K562 (cell line): ENCODE measurements around the gene KEL. TPM values are rescaled to one million over a fixed set of nuclear protein-coding genes. Genes with fewer than 3 reads are reported as not detected.
A peak's percentile ranks its signal among the peaks of the same experiment; 100 is the strongest.

Experiments
- ARID1B ChIP-seq: fragments of 450-650 bp; IDR thresholded peaks from 2 replicates; pipeline ENCODE4 v1.6.1; 2016; ENCODE audit warnings: antibody characterized with exemption, mild to moderate bottlenecking, inconsistent platforms
- COPS2 ChIP-seq: fragments of 450-650 bp; conservative IDR thresholded peaks from 2 replicates; pipeline ENCODE4 v1.6.1; 2016; ENCODE audit warnings: mild to moderate bottlenecking, moderate library complexity
- JUN ChIP-seq, 2 experiments: sonication (generic) in 1 of 2; formaldehyde crosslinking in 1 of 2; IDR thresholded peaks; 2 replicates each; pipeline versions ENCODE4 v1.6.1 to v1.8.0; 2012 to 2022; ENCODE audit warnings: borderline replicate concordance in 2 of 2, mild to moderate bottlenecking in 2 of 2, improper control_type of control experiment in 1 of 2, low read depth in 1 of 2, low read length in 1 of 2, missing genetic modification reagents in 1 of 2
- KDM1A ChIP-seq, 2 experiments: fragments of 450-650 bp; IDR thresholded peaks; 2 replicates each; pipeline ENCODE4 v1.6.1; 2016; ENCODE audit warnings: mild to moderate bottlenecking in 2 of 2
- MYNN ChIP-seq, 2 experiments: sonication (generic); formaldehyde crosslinking in 1 of 2; IDR thresholded peaks; 2 replicates each; pipeline versions ENCODE4 v1.5.0 to v1.6.1; 2016 to 2020; ENCODE audit warnings: antibody characterized with exemption in 1 of 2, missing genetic modification reagents in 1 of 2
- NFRKB ChIP-seq: fragments of 450-650 bp; IDR thresholded peaks from 2 replicates; pipeline ENCODE4 v1.6.1; 2016; ENCODE audit warnings: low read depth
- PHTF2 ChIP-seq: fragments of 250-450 bp; sonication (Bioruptor Pico); IDR thresholded peaks from 2 replicates; pipeline ENCODE4 v1.5.0; 2021; ENCODE audit warnings: mild to moderate bottlenecking
- SFPQ ChIP-seq: fragments of 200-400 bp; formaldehyde crosslinking; IDR thresholded peaks from 2 replicates; pipeline ENCODE4 v1.6.1; 2017; ENCODE audit warnings: mild to moderate bottlenecking, low read depth, low read length, moderate library complexity
- SMAD4 ChIP-seq: fragments of 250-450 bp; sonication (Bioruptor Pico); conservative IDR thresholded peaks from 2 replicates; pipeline ENCODE4 v1.8.0; 2021; ENCODE audit warnings: inconsistent platforms, mild to moderate bottlenecking, moderate library complexity
- TCF7 ChIP-seq: sonication (generic); IDR thresholded peaks from 2 replicates; pipeline ENCODE4 v1.6.1; 2016; ENCODE audit warnings: antibody characterized with exemption, borderline replicate concordance
- ZNF175 ChIP-seq: fragments of 200-800 bp; sonication (Bioruptor generic); IDR thresholded peaks from 2 replicates; pipeline ENCODE4 v1.6.1; 2016; ENCODE audit warnings: low read depth, mild to moderate bottlenecking, missing genetic modification characterization, missing compliant biosample characterization
- ZNF395 ChIP-seq: fragments of 200-800 bp; sonication (Bioruptor generic); IDR thresholded peaks from 2 replicates; pipeline ENCODE4 v1.6.1; 2017; ENCODE audit warnings: missing genetic modification characterization, missing compliant biosample characterization
- ZNF584 ChIP-seq: fragments of 200-800 bp; sonication (Bioruptor generic); IDR thresholded peaks from 2 replicates; pipeline ENCODE4 v1.6.1; 2016; ENCODE audit warnings: low read depth, mild to moderate bottlenecking, missing genetic modification characterization, missing compliant biosample characterization
- ZNF75A ChIP-seq: fragments of 450-650 bp; formaldehyde crosslinking; IDR thresholded peaks from 2 replicates; pipeline ENCODE4 v1.4.0; 2020; ENCODE audit warnings: mild to moderate bottlenecking
- polyA plus RNA-seq, 8 experiments: library from polyadenylated mRNA; depleted of rRNA in 4 of 8; stranded (reverse) in 5 of 8; unstranded in 3 of 8; fragments of >200 nt; fragmentation: Nextera tagmentation in 2 of 8; fragmentation: Illumina TruSeq in 1 of 8; extraction: Ambion mirVana in 2 of 8; extraction: Trizol in 1 of 8; gene quantifications; 2 replicates each; pipeline versions ENCODE4 v1.2.1 to v1.2.3, GENCODE V29; 2011 to 2014; ENCODE audit warnings: inconsistent platforms in 1 of 8, missing spikeins in 1 of 8
- total RNA-seq, 7 experiments: library from RNA; depleted of rRNA in 6 of 7; stranded (reverse); fragments of >200 nt in 6 of 7; fragmentation: Illumina TruSeq in 2 of 7; extraction: Trizol in 2 of 7; gene quantifications; 2 replicates each; pipeline versions ENCODE4 v1.2.1 to v1.2.3, GENCODE V29; 2011 to 2021; ENCODE audit warnings: low replicate concordance in 1 of 7
- TF ChIP-seq, protein P1 (sequence below): fragments of 250-450 bp; sonication (Bioruptor Pico); IDR thresholded peaks from 2 replicates; pipeline ENCODE4 v1.5.1; 2021; ENCODE audit warnings: mild to moderate bottlenecking
- TF ChIP-seq, protein P2 (sequence below): fragments of 450-650 bp; IDR thresholded peaks from 2 replicates; pipeline ENCODE4 v1.6.1; 2018; ENCODE audit warnings: mild to moderate bottlenecking, low read depth; ENCODE audit not compliant: partially characterized antibody
- TF ChIP-seq, protein P3 (sequence below): fragments of 250-450 bp; sonication (Bioruptor Pico); IDR thresholded peaks from 2 replicates; pipeline ENCODE4 v1.4.0; 2020
- TF ChIP-seq, protein P4 (sequence below): fragments of 450-650 bp; IDR thresholded peaks from 2 replicates; pipeline ENCODE4 v1.6.1; 2016; ENCODE audit warnings: low read depth, mild to moderate bottlenecking, moderate library complexity

Gene KEL
- total and polyA plus RNA-seq, 9 of the 15 experiments (the other 6 are each of a cell fraction or from before 2014, with no cell fraction given), result 9.0 to 47.4 (median 22.2) TPM

DNA sequence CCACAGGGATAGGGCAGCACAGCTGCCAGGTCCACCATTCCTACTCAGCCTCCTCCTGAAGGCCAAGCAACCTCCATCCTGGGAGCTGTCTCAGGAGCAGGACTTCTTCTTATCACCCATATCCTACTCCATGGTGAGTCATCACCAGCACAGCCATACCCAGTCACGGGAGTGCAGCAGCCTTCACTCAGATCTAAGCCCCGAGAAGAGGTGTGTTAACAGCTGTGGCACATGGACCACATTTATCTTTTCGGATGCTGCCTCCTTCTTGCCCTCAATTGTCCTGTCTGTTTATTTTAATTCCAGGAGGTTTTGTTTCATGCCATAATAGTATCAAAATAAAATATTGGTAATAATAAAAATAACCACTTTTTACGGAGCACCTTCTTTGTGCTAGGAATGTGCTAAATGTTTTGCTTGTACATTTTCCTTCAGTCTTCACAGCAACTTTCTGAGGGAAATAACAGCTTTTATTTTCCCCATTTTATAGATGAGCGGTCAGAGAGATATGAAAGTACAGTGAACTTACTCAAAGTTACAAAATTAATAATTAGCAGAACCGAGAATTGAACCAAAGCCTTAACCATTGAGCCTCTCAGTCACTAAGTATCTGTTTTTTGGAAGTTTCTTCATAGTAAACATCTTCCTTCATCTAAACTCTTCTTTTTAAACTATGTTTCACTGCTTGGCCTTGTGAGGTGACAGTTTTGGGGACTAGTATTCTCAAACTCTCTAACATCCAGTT is 2.5 kb upstream of the KEL start (continued):
- TF ChIP-seq ZNF395 (CRISPR knock-in tag) (no peak), ZNF175 (CRISPR knock-in tag) (no peak), KDM1A (IDR thresholded peaks at IDR 0.05) (peak; percentile 76 to 85), TCF7 (no peak), JUN (IDR thresholded peaks at IDR 0.05; ENCODE audit: borderline replicate concordance, low read depth, low read length) (peak; percentile 99), JUN (CRISPR knock-in tag; IDR thresholded peaks at IDR 0.05; ENCODE audit: borderline replicate concordance) (no peak; the same call in 1 of the 2 replicates), MYNN (IDR thresholded peaks at IDR 0.05) (peak; percentile 77; the same call in 1 of the 2 replicates), MYNN (CRISPR knock-in tag; IDR thresholded peaks at IDR 0.05) (no peak), SMAD4 (CRISPR knock-in tag) (no peak), NFRKB (no peak), ZNF584 (CRISPR knock-in tag) (no peak), COPS2 (no peak), PHTF2 (CRISPR knock-in tag) (no peak), ARID1B (peak; percentile 89), ZNF75A (CRISPR knock-in tag) (no peak), SFPQ (no peak)
- TF ChIP-seq, protein P1, sequence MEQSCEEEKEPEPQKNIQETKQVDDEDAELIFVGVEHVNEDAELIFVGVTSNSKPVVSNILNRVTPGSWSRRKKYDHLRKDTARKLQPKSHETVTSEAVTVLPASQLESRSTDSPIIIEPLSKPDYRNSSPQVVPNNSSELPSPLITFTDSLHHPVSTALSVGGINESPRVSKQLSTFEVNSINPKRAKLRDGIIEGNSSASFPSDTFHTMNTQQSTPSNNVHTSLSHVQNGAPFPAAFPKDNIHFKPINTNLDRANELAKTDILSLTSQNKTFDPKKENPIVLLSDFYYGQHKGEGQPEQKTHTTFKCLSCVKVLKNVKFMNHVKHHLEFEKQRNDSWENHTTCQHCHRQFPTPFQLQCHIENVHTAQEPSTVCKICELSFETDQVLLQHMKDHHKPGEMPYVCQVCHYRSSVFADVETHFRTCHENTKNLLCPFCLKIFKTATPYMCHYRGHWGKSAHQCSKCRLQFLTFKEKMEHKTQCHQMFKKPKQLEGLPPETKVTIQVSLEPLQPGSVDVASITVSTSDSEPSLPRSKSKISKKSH, result no peak
- TF ChIP-seq, protein P2, sequence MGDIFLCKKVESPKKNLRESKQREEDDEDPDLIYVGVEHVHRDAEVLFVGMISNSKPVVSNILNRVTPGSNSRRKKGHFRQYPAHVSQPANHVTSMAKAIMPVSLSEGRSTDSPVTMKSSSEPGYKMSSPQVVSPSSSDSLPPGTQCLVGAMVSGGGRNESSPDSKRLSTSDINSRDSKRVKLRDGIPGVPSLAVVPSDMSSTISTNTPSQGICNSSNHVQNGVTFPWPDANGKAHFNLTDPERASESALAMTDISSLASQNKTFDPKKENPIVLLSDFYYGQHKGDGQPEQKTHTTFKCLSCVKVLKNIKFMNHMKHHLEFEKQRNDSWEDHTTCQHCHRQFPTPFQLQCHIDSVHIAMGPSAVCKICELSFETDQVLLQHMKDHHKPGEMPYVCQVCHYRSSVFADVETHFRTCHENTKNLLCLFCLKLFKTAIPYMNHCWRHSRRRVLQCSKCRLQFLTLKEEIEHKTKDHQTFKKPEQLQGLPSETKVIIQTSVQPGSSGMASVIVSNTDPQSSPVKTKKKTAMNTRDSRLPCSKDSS, result no peak
- TF ChIP-seq, protein P3, sequence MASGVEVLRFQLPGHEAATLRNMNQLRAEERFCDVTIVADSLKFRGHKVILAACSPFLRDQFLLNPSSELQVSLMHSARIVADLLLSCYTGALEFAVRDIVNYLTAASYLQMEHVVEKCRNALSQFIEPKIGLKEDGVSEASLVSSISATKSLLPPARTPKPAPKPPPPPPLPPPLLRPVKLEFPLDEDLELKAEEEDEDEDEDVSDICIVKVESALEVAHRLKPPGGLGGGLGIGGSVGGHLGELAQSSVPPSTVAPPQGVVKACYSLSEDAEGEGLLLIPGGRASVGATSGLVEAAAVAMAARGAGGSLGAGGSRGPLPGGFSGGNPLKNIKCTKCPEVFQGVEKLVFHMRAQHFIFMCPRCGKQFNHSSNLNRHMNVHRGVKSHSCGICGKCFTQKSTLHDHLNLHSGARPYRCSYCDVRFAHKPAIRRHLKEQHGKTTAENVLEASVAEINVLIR, result no peak
- TF ChIP-seq, protein P4, sequence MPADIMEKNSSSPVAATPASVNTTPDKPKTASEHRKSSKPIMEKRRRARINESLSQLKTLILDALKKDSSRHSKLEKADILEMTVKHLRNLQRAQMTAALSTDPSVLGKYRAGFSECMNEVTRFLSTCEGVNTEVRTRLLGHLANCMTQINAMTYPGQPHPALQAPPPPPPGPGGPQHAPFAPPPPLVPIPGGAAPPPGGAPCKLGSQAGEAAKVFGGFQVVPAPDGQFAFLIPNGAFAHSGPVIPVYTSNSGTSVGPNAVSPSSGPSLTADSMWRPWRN, result no peak
